Measurements from ENCODE around the gene ELP4.

The ELP4 gene

DNA sequence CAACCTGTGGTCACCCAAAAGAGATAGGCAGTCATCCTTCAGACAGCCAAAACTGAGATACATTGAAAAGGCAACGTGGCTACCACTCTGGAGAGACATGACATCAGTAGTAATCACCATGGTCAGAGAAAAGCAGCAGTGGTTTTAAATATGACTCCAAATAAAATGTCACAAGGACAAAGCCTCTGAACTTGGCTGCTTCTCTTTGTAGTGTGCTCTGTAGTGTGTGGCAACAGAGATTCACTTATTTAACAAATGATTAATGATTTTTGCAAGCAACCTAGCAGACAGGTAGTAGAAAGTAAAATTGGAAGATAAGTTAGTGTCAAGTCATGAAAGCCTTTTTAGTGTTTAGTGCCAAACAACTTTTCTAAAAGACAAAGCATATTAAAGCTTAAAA lies 238.0 kb downstream of the ELP4 start:
- TF ChIP-seq, protein P1, sequence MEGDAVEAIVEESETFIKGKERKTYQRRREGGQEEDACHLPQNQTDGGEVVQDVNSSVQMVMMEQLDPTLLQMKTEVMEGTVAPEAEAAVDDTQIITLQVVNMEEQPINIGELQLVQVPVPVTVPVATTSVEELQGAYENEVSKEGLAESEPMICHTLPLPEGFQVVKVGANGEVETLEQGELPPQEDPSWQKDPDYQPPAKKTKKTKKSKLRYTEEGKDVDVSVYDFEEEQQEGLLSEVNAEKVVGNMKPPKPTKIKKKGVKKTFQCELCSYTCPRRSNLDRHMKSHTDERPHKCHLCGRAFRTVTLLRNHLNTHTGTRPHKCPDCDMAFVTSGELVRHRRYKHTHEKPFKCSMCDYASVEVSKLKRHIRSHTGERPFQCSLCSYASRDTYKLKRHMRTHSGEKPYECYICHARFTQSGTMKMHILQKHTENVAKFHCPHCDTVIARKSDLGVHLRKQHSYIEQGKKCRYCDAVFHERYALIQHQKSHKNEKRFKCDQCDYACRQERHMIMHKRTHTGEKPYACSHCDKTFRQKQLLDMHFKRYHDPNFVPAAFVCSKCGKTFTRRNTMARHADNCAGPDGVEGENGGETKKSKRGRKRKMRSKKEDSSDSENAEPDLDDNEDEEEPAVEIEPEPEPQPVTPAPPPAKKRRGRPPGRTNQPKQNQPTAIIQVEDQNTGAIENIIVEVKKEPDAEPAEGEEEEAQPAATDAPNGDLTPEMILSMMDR (IDR thresholded peaks at IDR 0.05): no peak
- no peak for DNase-seq
- no peak overlapping the region for H3K27ac Mint-ChIP-seq

DNA sequence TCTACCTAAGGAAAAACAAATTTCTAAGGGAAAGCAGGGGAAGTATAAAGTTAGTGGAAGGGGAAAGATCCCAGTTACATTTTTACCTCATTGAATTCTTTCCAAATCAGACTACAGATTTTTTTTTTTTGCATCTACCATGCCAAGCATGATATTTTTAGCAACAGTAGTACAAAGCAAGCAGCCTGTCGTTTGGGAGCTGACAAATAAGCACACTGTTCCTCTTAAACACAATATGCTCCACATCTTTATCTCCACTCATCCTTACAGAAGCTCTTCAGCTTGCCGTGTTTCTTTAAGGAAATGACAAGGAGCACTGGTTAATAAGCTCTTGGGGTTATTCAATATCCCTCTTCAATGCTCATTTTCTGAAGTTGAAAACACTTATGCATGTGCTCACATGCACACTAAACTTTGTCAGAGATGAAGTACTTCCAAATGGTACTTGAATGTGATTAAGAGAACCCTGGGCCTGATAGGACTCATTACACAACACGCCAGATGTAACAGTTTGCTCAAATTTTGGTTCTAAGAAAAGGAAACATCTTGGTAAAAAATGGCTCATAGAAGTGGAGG lies 247.8 kb downstream of the ELP4 start:
- TF ChIP-seq, protein P1 (IDR thresholded peaks at IDR 0.05): no peak
- no peaks in the 10 kb centered on the region for H3K27me3 Mint-ChIP-seq (ENCODE audit: low read depth, poor library complexity)
- H3K4me3 Mint-ChIP-seq: no peak overlapping the region
- H3K4me1 Mint-ChIP-seq: no peaks in the 10 kb centered on the region
- H3K9me3 Mint-ChIP-seq: no peaks in the 10 kb centered on the region
- DNase-seq: no peak
- H3K36me3 Mint-ChIP-seq (ENCODE audit: low read depth): no peaks in the 10 kb centered on the region
- H3K27ac Mint-ChIP-seq: no peak overlapping the region

More for the DNA sequence above, 238.0 kb downstream of the ELP4 start:
- H3K4me1 Mint-ChIP-seq: no peaks in the 10 kb centered on the region
- no peaks in the 10 kb centered on the region for H3K36me3 Mint-ChIP-seq (ENCODE audit: low read depth)
- H3K27me3 Mint-ChIP-seq (ENCODE audit: low read depth, poor library complexity): no peaks in the 10 kb centered on the region
- peaks cover 16% of the 10 kb centered on the region for H3K9me3 Mint-ChIP-seq
- H3K4me3 Mint-ChIP-seq: no peak overlapping the region

DNA sequence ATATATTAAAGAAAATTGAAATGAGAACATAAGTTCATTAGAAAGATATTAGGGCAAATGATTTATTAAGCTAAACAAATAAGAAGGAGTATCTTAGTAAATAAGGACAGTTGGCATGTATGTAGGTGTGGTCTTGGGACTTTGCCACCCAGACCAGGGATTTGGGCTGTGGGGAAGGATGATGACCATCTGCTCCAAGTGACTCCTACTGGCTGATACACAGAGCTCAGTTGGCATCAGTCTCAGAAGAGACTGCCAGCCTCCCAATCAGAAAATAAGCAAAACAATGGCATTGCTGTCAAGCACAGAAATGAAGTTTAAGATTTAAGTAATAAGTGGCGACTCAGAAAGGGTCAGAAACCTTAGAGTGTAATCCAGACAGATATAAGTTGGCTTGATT lies 252.1 kb downstream of the ELP4 start:
- no peak overlapping the region for H3K27ac Mint-ChIP-seq
- peaks cover 5% of the 10 kb centered on the region for H3K4me1 Mint-ChIP-seq
- no peak for DNase-seq
- no peaks in the 10 kb centered on the region for H3K36me3 Mint-ChIP-seq (ENCODE audit: low read depth)
- no peak overlapping the region for H3K4me3 Mint-ChIP-seq
- TF ChIP-seq, protein P1 (IDR thresholded peaks at IDR 0.05): no peak
- H3K27me3 Mint-ChIP-seq (ENCODE audit: low read depth, poor library complexity): no peaks in the 10 kb centered on the region
- no peaks in the 10 kb centered on the region for H3K9me3 Mint-ChIP-seq

DNA sequence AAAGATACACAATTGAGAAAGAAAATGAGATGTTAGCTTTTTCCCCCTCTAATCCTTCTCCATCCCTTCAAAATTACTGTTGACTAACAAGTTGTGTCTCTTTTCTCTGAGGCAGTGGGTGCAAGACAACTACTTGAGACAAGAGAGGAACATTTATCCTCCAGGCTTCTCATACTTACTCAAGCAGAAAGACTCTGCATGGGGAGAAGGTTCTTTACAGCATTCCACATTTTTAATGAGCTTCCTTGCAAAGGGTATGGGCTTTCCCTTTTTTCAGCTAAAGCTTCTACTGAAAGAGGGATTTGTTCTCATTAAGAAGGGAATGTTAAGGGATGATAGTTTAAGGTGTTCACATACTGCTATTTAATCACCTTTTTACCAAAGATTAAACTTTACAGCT lies 253.7 kb downstream of the ELP4 start:
- H3K4me1 Mint-ChIP-seq: peaks cover 5% of the 10 kb centered on the region
- no peak overlapping the region for H3K27ac Mint-ChIP-seq
- no peak for DNase-seq
- TF ChIP-seq, protein P1 (IDR thresholded peaks at IDR 0.05): no peak
- no peaks in the 10 kb centered on the region for H3K36me3 Mint-ChIP-seq (ENCODE audit: low read depth)
- H3K9me3 Mint-ChIP-seq: no peaks in the 10 kb centered on the region
- H3K27me3 Mint-ChIP-seq (ENCODE audit: low read depth, poor library complexity): no peaks in the 10 kb centered on the region
- H3K4me3 Mint-ChIP-seq: no peak overlapping the region

DNA sequence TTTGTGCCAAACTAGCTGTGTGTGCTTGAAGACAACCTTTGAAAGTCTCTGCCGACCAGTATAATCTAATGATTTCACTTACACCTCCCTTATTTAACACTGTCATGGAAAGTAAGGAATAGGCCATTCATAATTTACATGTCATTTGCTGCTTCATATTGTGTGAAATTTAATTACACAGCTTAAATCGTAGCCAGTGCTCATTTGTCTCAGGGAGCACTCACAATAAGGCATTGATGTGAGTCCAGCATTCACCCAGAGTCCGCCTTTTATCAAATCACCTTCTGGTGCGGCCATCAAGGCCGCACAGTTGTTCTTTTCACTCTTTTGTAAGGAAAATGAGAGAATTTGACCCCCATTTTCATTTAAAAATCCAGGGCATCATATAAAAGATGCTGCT lies 254.7 kb downstream of the ELP4 start:
- Mint-ChIP-seq H3K9me3 (no peaks in the 10 kb centered on the region), H3K4me3 (no peak overlapping the region), H3K27me3 (ENCODE audit: low read depth, poor library complexity) (no peaks in the 10 kb centered on the region)

DNA sequence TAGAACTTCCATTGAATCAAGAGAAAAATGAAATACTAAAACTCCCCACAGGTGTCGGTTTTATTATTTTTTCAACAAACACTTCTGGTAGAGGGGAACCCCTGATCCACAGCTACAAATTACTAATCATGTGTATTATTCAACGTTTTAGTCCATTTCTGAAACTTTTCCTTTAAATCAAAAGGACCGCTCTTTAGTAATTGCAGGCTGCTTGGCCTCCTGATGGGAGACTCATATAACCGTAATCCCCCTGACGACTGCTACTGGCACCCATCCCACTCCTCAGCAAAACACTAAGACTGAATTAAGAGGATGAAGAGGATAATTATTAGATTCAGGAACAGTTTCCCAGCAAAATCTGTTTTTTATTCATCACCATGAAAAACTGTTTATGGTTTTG lies 255.2 kb downstream of the ELP4 start:
- Mint-ChIP-seq H3K4me1 (peaks cover 5% of the 10 kb centered on the region), H3K27ac (no peak overlapping the region), H3K9me3 (no peaks in the 10 kb centered on the region), H3K27me3 (ENCODE audit: low read depth, poor library complexity) (no peaks in the 10 kb centered on the region), H3K4me3 (no peak overlapping the region), H3K36me3 (ENCODE audit: low read depth) (no peaks in the 10 kb centered on the region)
- no peak for DNase-seq
- TF ChIP-seq, protein P1 (IDR thresholded peaks at IDR 0.05): no peak

More for the DNA sequence above, 254.7 kb downstream of the ELP4 start:
- DNase-seq: no peak
- Mint-ChIP-seq H3K27ac (no peak overlapping the region), H3K36me3 (ENCODE audit: low read depth) (no peaks in the 10 kb centered on the region), H3K4me1 (peaks cover 5% of the 10 kb centered on the region)
- TF ChIP-seq, protein P1 (IDR thresholded peaks at IDR 0.05): no peak
